HG03520 (cell line): ENCODE data around the gene TBC1D12.
"Not testable (repeated sequence)": the region's sequence is repeated elsewhere in the genome, so short reads cannot be mapped to it uniquely, and the experiment has no call there.

Experiments used
- ATAC-seq: cut with Tn5 transposase; IDR thresholded peaks from one replicate; pipeline ENCODE4 v1.9.1; 2021; ENCODE audit warnings: mild to moderate bottlenecking, moderate library complexity; ENCODE audit not compliant: unreplicated experiment

Gene TBC1D12

GRCh38 chr10:94533027-94533426, 130.7 kb downstream of the TBC1D12 start:
- no peak for ATAC-seq

GRCh38 chr10:94542282-94542681, 139.9 kb downstream of the TBC1D12 start:
- not testable (repeated sequence) for ATAC-seq

- peak; percentile 71 for ATAC-seq
These were observed 143.2 kb downstream of the TBC1D12 start, which contains the start of gene HELLS for GRCh38 chr10:94545391-94546048. Gene HELLS, plus strand, starts transcription at chr10:94545788. Its CDS starts 134 bp downstream, at chr10:94545922.

- ATAC-seq: no peak
These were observed 143.9 kb downstream of the TBC1D12 start for GRCh38 chr10:94546049-94546900.

- no peak for ATAC-seq
These were observed 144.5 kb downstream of the TBC1D12 start for GRCh38 chr10:94546901-94547185.

DNA sequence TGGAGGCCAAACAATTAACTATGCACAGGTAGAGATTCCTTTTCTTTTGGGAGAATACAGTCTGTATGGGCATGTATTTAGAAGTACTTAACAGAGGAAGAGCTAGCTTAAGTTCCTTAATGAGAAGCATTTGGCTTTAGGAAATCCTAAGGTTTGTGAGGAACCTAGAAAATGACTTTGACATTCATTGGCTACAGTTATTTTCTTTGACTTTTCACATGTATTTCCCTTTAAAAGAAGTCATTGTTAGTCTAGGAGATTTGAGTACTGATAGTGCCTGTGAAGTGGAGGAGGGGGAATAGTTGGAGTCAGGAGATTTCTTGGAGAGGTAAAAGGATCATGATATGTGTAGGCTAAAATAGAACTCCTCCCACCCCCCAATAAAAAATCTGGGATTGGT, 146.9 kb downstream of the TBC1D12 start:
- no peak for ATAC-seq

GRCh38 chr10:94567714-94568307, 165.5 kb downstream of the TBC1D12 start:
- not testable (repeated sequence) for ATAC-seq

- no peak for ATAC-seq
These were observed 168.7 kb downstream of the TBC1D12 start for GRCh38 chr10:94571081-94571480.

- ATAC-seq: no peak
These were observed 169.2 kb downstream of the TBC1D12 start for GRCh38 chr10:94571528-94571927.

- no peak for ATAC-seq
These were observed 176.4 kb downstream of the TBC1D12 start for GRCh38 chr10:94578790-94579189.

DNA sequence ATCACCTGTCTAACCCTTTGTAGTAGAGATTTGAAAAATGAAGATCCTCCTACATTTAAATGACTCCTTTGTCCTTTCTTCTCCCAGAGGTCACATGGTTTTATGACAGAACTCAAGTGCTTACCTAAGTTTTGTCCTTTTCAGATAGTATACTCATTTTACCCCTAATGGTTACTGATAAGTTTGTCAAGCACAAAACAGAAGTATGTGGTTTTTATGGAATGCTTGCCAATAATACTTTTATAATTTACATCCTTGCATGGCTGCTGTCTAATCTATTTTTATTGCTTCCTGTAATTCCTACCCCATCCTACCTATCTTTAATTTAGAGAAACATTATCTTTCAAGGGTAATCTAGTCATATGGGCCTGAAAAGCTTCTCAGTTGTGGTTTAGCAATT, 180.8 kb downstream of the TBC1D12 start:
- no peak for ATAC-seq
